GM12878 (cell line): ENCODE results near the gene ARMC6. TPM values are rescaled to one million over a fixed set of nuclear protein-coding genes. Genes with fewer than 3 reads are reported as not detected.

Source experiments
- ATAC-seq: fragments of 200-7000 bp; cut with Tn5 transposase; 3 replicates; pipeline ENCODE4 v1.9.1; 2020; ENCODE audit warnings: mild to moderate bottlenecking, moderate library complexity
- BruUV-seq: library from RNA; stranded (reverse); fragments of 400-500 nt; replicated peaks from 2 replicates; lab custom pipeline; 2021; lab: Mats Ljungman, UMichigan
- CTCF ChIA-PET: fragments of 300-600 bp; sonication (Branson Sonifier 250); formaldehyde crosslinking; extraction: SDS; loops from one replicate; lab custom pipeline; 2021; ENCODE audit warnings: inconsistent platforms; lab: Yijun Ruan, JAX
- POLR2A ChIA-PET: fragments of 350-600 bp; formaldehyde crosslinking; extraction: SDS; loops from one replicate; lab custom pipeline; 2021; ENCODE audit warnings: inconsistent platforms; lab: Charles Lee
- RAD21 ChIA-PET: fragments of 300-600 bp; sonication (Branson Sonifier 250); formaldehyde crosslinking; loops from one replicate; lab custom pipeline; 2023; ENCODE audit warnings: antibody characterized with exemption; ENCODE audit not compliant: unreplicated experiment; lab: Charles Lee
- SMC1A ChIA-PET: fragments of 300-600 bp; sonication (Branson Sonifier 250); formaldehyde crosslinking; loops from one replicate; lab custom pipeline; 2023; ENCODE audit not compliant: unreplicated experiment, uncharacterized antibody; lab: Charles Lee
- DNase-seq: peaks from one replicate; pipeline ENCODE4 v3.0.0-alpha.2; 2011; ENCODE audit warnings: low read depth, low spot score
- FAIRE-seq: peaks from 3 replicates; lab custom pipeline; 2011; peaks lifted over from hg19 to GRCh38; lab: Jason Lieb, UNC
- H2AFZ ChIP-seq: 2 replicates; pipeline ENCODE4 v1.6.0; 2011; ENCODE audit warnings: low read depth, low read length, control low read depth; ENCODE audit not compliant: control insufficient read depth
- H3K27ac ChIP-seq: 2 replicates; pipeline ENCODE4 v1.5.1; 2011; ENCODE audit warnings: control low read depth; ENCODE audit not compliant: control insufficient read depth, insufficient read depth
- H3K27me3 ChIP-seq, 2 experiments: replicated peaks in 1 of 2; 2 replicates each; pipeline versions ENCODE4 v1.6.0 to v1.6.1; 2011; ENCODE audit warnings: low read length in 1 of 2; ENCODE audit not compliant: control insufficient read depth in 2 of 2, insufficient read depth in 2 of 2
- H3K36me3 ChIP-seq, 2 experiments: 2 replicates each; pipeline ENCODE4 v1.5.1; 2011; ENCODE audit warnings: low read length in 1 of 2; ENCODE audit not compliant: control insufficient read depth in 2 of 2, insufficient read depth in 2 of 2
- H3K4me1 ChIP-seq: 2 replicates; pipeline ENCODE4 v1.6.1; 2011; ENCODE audit warnings: mild to moderate bottlenecking, low read length, moderate library complexity, mixed read lengths; ENCODE audit not compliant: control insufficient read depth, insufficient read depth
- H3K4me2 ChIP-seq: 2 replicates; pipeline ENCODE4 v1.6.0; 2011; ENCODE audit warnings: control low read depth; ENCODE audit not compliant: control insufficient read depth, insufficient read depth
- H3K4me3 ChIP-seq: fragments of 200-600 bp; sonication (generic); 2 replicates; pipeline ENCODE4 v1.5.1; 2016
- H3K79me2 ChIP-seq: 2 replicates; pipeline ENCODE4 v1.6.0; 2011; ENCODE audit warnings: low read length; ENCODE audit not compliant: control insufficient read depth, insufficient read depth
- H3K9ac ChIP-seq: 2 replicates; pipeline ENCODE4 v1.8.0; 2011; ENCODE audit warnings: low read length, control low read depth, mixed read lengths; ENCODE audit not compliant: control insufficient read depth, insufficient read depth
- H3K9me3 ChIP-seq: replicated peaks from 3 replicates; pipeline ENCODE4 v1.5.1; 2011; ENCODE audit warnings: mild to moderate bottlenecking, low read length; ENCODE audit not compliant: control insufficient read depth, insufficient read depth
- H4K20me1 ChIP-seq: 2 replicates; pipeline ENCODE4 v1.6.0; 2011; ENCODE audit not compliant: control insufficient read depth, insufficient read depth
- CHD2 ChIP-seq: IDR thresholded peaks from 2 replicates; pipeline ENCODE4 v1.6.1; 2011; ENCODE audit warnings: low read depth, low read length, improper control_type of control experiment, borderline replicate concordance
- GABPA ChIP-seq: IDR thresholded peaks from 2 replicates; pipeline ENCODE4 v1.6.1; 2014; ENCODE audit warnings: antibody characterized with exemption, low read depth, mild to moderate bottlenecking, inconsistent platforms
- GATAD2B ChIP-seq: fragments of 450-650 bp; conservative IDR thresholded peaks from 2 replicates; pipeline ENCODE4 v1.6.1; 2017; ENCODE audit warnings: low read depth, mild to moderate bottlenecking, moderate library complexity
- HDAC2 ChIP-seq: fragments of 200-600 bp; sonication (generic); IDR thresholded peaks from 2 replicates; pipeline ENCODE4 v1.6.1; 2017
- JUND ChIP-seq: IDR thresholded peaks from 2 replicates; pipeline ENCODE4 v1.6.1; 2012; ENCODE audit warnings: low read depth, mild to moderate bottlenecking, low read length, improper control_type of control experiment, moderate library complexity
- KLF5 ChIP-seq: fragments of 450-650 bp; IDR thresholded peaks from 2 replicates; pipeline ENCODE4 v1.6.1; 2014; ENCODE audit warnings: mild to moderate bottlenecking; ENCODE audit not compliant: partially characterized antibody
- SMAD5 ChIP-seq: IDR thresholded peaks from 2 replicates; pipeline ENCODE4 v1.6.1; 2016; ENCODE audit warnings: antibody characterized with exemption, low read depth
- SREBF1 ChIP-seq: IDR thresholded peaks from 2 replicates; pipeline ENCODE4 v1.6.1; 2012; ENCODE audit warnings: mild to moderate bottlenecking, low read length
- SREBF2 ChIP-seq: IDR thresholded peaks from 2 replicates; pipeline ENCODE4 v1.6.1; 2012; ENCODE audit warnings: mild to moderate bottlenecking, low read length
- TAF1 ChIP-seq: IDR thresholded peaks from 2 replicates; pipeline ENCODE4 v1.6.1; 2011; ENCODE audit warnings: mild to moderate bottlenecking, low read depth, low read length, borderline replicate concordance
- TCF7 ChIP-seq: IDR thresholded peaks from 2 replicates; pipeline ENCODE4 v1.6.1; 2014; ENCODE audit warnings: antibody characterized with exemption, borderline replicate concordance
- WGBS: methylation state at CpG from one replicate; pipeline ENCODE4 v1.1.6; 2016; ENCODE audit warnings: low lambda C conversion rate; ENCODE audit not compliant: insufficient replicate concordance, insufficient coverage; ENCODE audit errors: missing lambda C conversion rate; 5-methylcytosine and 5-hydroxymethylcytosine counted together
- in situ Hi-C: fragments of 300-500 bp; cut with MboI; formaldehyde crosslinking; loops from 9 replicates; pipeline ENCODE4 v1.14.3; 2018; ENCODE audit warnings: mixed read lengths
- intact Hi-C: fragments of 100-400 bp; cut with micrococcal nuclease; formaldehyde crosslinking; loops from one replicate; pipeline ENCODE4 v1.14.2; 2022; ENCODE audit not compliant: unreplicated experiment
- polyA plus RNA-seq, 11 experiments: library from polyadenylated mRNA; depleted of rRNA in 4 of 11; unstranded in 6 of 11; stranded (reverse) in 5 of 11; fragments of >200 nt; fragmentation: Nextera tagmentation in 4 of 11; fragmentation: Illumina TruSeq in 1 of 11; extraction: Ambion mirVana in 4 of 11; extraction: Trizol in 1 of 11; gene quantifications; 1 replicate in 1 of 11; 2 replicates in 10 of 11; pipeline versions ENCODE4 v1.2.1 to v1.2.3, GENCODE V29; 2011 to 2016; ENCODE audit warnings: inconsistent platforms in 2 of 11, missing spikeins in 2 of 11, low read depth in 1 of 11
- total RNA-seq, 4 experiments: library from RNA; depleted of rRNA in 3 of 4; stranded (reverse); fragments of >200 nt in 3 of 4; fragmentation: Illumina TruSeq in 1 of 4; extraction: Trizol in 1 of 4; gene quantifications; 2 replicates each; pipeline versions ENCODE4 v1.2.1 to v1.2.3, GENCODE V29; 2013 to 2021
- TF ChIP-seq, protein P1 (sequence below): fragments of 450-650 bp; IDR thresholded peaks from 2 replicates; pipeline ENCODE4 v1.6.1; 2016; ENCODE audit warnings: mild to moderate bottlenecking
- TF ChIP-seq, protein P2 (sequence below): IDR thresholded peaks from 2 replicates; pipeline ENCODE4 v1.6.1; 2012; ENCODE audit warnings: low read length, inconsistent platforms
- TF ChIP-seq, protein P3 (sequence below): fragments of 450-650 bp; IDR thresholded peaks from 2 replicates; pipeline ENCODE4 v1.6.1; 2017; ENCODE audit warnings: borderline replicate concordance
- TF ChIP-seq, protein P4 (sequence below): fragments of 450-650 bp; formaldehyde crosslinking; IDR thresholded peaks from 2 replicates; pipeline ENCODE4 v1.5.0; 2022; ENCODE audit warnings: mild to moderate bottlenecking, missing genetic modification characterization

The ARMC6 gene
- total and polyA plus RNA-seq, 10 of the 15 experiments (the other 5 are each of a cell fraction or from before 2014, with no cell fraction given) = 1.1 to 64.4 (median 41.6) TPM

DNA sequence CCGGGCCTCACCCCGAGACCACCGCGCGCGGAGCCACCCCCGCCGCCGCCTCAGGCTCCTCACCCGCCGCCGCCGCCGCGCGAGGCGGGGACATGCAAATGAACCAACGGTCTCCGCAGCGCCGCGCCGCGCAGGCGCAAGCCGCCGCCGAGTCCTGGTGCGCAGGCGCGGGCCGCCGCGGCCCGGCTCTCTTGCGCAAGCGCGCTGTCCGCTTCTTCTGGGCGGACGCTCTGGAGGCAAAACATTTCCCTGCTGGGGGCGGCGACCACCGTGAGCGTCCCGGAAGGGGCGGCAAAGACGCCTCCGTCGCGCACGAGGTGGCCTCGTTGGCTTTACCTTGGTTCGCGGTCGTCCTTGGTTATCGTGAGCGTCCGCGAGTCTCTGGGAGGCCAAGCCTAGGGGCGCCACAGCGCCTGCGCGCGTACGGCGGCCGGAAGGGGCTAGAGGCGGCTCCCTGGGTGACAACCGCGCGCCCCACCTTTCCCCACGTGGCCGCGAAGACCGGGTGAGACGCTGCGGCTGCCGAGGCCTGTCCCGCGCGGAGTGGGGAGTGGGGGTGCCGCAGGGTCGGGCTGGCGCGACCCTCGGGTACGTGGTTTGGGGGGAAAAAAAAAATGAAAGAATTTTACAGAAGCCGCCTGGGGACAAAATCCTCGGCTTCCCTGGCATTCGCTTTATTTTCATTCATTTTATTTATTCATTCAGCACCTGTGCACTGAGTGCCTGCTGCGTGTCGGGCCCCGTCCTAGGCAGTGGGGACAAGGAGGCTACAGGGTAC lies at the start of gene ARMC6, which contains the start of gene SUGP2 (continued):
- TF ChIP-seq, protein P1, sequence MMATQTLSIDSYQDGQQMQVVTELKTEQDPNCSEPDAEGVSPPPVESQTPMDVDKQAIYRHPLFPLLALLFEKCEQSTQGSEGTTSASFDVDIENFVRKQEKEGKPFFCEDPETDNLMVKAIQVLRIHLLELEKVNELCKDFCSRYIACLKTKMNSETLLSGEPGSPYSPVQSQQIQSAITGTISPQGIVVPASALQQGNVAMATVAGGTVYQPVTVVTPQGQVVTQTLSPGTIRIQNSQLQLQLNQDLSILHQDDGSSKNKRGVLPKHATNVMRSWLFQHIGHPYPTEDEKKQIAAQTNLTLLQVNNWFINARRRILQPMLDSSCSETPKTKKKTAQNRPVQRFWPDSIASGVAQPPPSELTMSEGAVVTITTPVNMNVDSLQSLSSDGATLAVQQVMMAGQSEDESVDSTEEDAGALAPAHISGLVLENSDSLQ = no peak
- TF ChIP-seq, protein P2, sequence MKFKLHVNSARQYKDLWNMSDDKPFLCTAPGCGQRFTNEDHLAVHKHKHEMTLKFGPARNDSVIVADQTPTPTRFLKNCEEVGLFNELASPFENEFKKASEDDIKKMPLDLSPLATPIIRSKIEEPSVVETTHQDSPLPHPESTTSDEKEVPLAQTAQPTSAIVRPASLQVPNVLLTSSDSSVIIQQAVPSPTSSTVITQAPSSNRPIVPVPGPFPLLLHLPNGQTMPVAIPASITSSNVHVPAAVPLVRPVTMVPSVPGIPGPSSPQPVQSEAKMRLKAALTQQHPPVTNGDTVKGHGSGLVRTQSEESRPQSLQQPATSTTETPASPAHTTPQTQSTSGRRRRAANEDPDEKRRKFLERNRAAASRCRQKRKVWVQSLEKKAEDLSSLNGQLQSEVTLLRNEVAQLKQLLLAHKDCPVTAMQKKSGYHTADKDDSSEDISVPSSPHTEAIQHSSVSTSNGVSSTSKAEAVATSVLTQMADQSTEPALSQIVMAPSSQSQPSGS = no peak
- TF ChIP-seq SREBF2 = no peak
- TF ChIP-seq, protein P3, sequence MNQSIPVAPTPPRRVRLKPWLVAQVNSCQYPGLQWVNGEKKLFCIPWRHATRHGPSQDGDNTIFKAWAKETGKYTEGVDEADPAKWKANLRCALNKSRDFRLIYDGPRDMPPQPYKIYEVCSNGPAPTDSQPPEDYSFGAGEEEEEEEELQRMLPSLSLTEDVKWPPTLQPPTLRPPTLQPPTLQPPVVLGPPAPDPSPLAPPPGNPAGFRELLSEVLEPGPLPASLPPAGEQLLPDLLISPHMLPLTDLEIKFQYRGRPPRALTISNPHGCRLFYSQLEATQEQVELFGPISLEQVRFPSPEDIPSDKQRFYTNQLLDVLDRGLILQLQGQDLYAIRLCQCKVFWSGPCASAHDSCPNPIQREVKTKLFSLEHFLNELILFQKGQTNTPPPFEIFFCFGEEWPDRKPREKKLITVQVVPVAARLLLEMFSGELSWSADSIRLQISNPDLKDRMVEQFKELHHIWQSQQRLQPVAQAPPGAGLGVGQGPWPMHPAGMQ = no peak
- TF ChIP-seq HDAC2 = peak; percentile 87; the same call in 1 of the 2 replicates
- peak; percentile 66 for TF ChIP-seq CHD2

DNA sequence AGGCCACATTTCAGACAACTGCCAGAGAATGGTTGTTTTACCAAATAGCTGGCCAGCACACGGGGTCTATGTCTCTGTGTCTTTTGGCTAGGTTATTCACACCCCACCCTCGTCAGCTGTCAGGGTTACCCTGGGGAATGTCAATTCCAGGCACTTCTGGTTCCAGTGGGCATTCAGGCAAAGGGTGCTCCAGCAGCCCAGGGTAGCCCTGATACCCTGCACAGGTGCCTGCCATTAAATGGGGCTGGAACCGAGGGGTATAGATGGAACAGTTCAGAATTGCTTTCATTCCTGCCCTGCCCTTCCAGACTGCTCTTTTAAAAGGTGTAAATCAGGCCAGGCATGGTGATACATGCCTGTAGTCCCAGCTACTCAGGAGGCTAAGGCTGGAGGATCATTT lies 49.2 kb upstream of the ARMC6 start:
- no peak for DNase-seq
- Histone ChIP-seq H3K4me3 (no peak overlapping the region), H4K20me1 (no peaks in the 10 kb centered on the region), H3K9ac (no peak overlapping the region), H3K36me3 (no peaks in the 10 kb centered on the region), H3K4me1 (no peaks in the 10 kb centered on the region), H3K27ac (no peak overlapping the region), H3K4me2 (no peak overlapping the region), H2AFZ (no peak overlapping the region), H3K79me2 (no peaks in the 10 kb centered on the region), H3K27me3 (peaks cover 0 to 4% of the 10 kb centered on the region in 2 experiments; a peak in 2 of 4 replicates), H3K9me3 (no peaks in the 10 kb centered on the region)
- BruUV-seq = no TSS peak
- no peak for FAIRE-seq
- intact Hi-C loops = no loop called here
- ChIA-PET CTCF (no interaction called here), SMC1A (no interaction called here), POLR2A (no interaction called here), RAD21 (interaction anchor here (0.8 kb wide), 1 partner anchor 33 kb away, joined by 3 read pairs; no protein-coding TSS in a partner anchor)
- in situ Hi-C loops = no loop called here
- 10% methylated on average over 3 of the region's 3 CpGs for WGBS
- ATAC-seq = no peak
- TF ChIP-seq KLF5 (no peak), GABPA (no peak), TCF7 (no peak), SREBF1 (no peak), JUND (no peak), SMAD5 (no peak), GATAD2B (no peak), TAF1 (no peak)
- TF ChIP-seq, protein P4, sequence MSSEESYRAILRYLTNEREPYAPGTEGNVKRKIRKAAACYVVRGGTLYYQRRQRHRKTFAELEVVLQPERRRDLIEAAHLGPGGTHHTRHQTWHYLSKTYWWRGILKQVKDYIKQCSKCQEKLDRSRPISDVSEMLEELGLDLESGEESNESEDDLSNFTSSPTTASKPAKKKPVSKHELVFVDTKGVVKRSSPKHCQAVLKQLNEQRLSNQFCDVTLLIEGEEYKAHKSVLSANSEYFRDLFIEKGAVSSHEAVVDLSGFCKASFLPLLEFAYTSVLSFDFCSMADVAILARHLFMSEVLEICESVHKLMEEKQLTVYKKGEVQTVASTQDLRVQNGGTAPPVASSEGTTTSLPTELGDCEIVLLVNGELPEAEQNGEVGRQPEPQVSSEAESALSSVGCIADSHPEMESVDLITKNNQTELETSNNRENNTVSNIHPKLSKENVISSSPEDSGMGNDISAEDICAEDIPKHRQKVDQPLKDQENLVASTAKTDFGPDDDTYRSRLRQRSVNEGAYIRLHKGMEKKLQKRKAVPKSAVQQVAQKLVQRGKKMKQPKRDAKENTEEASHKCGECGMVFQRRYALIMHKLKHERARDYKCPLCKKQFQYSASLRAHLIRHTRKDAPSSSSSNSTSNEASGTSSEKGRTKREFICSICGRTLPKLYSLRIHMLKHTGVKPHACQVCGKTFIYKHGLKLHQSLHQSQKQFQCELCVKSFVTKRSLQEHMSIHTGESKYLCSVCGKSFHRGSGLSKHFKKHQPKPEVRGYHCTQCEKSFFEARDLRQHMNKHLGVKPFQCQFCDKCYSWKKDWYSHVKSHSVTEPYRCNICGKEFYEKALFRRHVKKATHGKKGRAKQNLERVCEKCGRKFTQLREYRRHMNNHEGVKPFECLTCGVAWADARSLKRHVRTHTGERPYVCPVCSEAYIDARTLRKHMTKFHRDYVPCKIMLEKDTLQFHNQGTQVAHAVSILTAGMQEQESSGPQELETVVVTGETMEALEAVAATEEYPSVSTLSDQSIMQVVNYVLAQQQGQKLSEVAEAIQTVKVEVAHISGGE = no peak
